Breast epithelium (tissue), 4 donors: ENCODE data around the gene RPSA. TPM values are rescaled to one million over a fixed set of nuclear protein-coding genes. Genes with fewer than 3 reads are reported as not detected.
"Not testable (repeated sequence)": the region's sequence is repeated elsewhere in the genome, so short reads cannot be mapped to it uniquely, and the experiment has no call there.

Experiments
- DNase-seq, 2 donors: peaks; one replicate each; pipeline ENCODE4 v3.0.0-alpha.2; 2019; ENCODE audit warnings: low spot score in 2 of 2
- H3K27ac ChIP-seq, 2 donors: fragments of 200-600 bp; sonication (generic) in 1 of 2; one replicate each; pipeline ENCODE4 v1.5.1; 2016 to 2019; ENCODE audit warnings: mild to moderate bottlenecking in 1 of 2
- H3K27me3 ChIP-seq, 2 donors: fragments of 200-600 bp; sonication (generic) in 1 of 2; one replicate each; pipeline versions ENCODE4 v1.5.1 to v1.6.0; 2017 to 2019; ENCODE audit warnings: control low read depth in 1 of 2, mild to moderate bottlenecking in 1 of 2
- H3K36me3 ChIP-seq: fragments of 200-600 bp; one replicate; pipeline ENCODE4 v1.5.1; 2019
- H3K4me1 ChIP-seq, 2 donors: fragments of 200-600 bp; sonication (generic); one replicate each; pipeline ENCODE4 v1.5.1; 2016 to 2019; ENCODE audit warnings: control low read depth in 1 of 2
- H3K4me3 ChIP-seq, 3 donors: fragments of 200-600 bp; sonication (generic); 1 replicate in 2 of 3; 2 replicates in 1 of 3; pipeline ENCODE4 v1.5.1; 2016 to 2019; ENCODE audit warnings: mild to moderate bottlenecking in 3 of 3, moderate library complexity in 2 of 3
- H3K9me3 ChIP-seq, 2 donors: fragments of 200-600 bp; sonication (generic) in 1 of 2; one replicate each; pipeline ENCODE4 v1.5.1; 2016 to 2019; ENCODE audit warnings: control low read depth in 1 of 2
- POLR2A ChIP-seq: fragments of 450-650 bp; IDR thresholded peaks from one replicate; pipeline ENCODE4 v1.6.1; 2016; ENCODE audit warnings: antibody characterized with exemption, mild to moderate bottlenecking, moderate library complexity
- POLR2AphosphoS5 ChIP-seq, 3 donors: sonication (generic); formaldehyde crosslinking; IDR thresholded peaks; one replicate each; pipeline ENCODE4 v1.6.1; 2017; ENCODE audit warnings: antibody characterized with exemption in 3 of 3
- intact Hi-C: fragments of 100-400 bp; cut with DNase I; formaldehyde crosslinking; loops from one replicate; pipeline ENCODE4 v1.15.1; 2023; ENCODE audit warnings: low total_unique reads
- total RNA-seq, 3 donors: library from RNA; depleted of rRNA; stranded (reverse); fragments of >200 nt; gene quantifications; one replicate each; pipeline ENCODE4 v1.1.0, GENCODE V29; 2016
- TF ChIP-seq, protein P1 (sequence below), 3 donors: fragments of 450-650 bp; IDR thresholded peaks; one replicate each; pipeline ENCODE4 v1.5.1; 2016 to 2017; ENCODE audit warnings: antibody characterized with exemption in 3 of 3, mild to moderate bottlenecking in 3 of 3, moderate library complexity in 3 of 3

RPSA gene
- total RNA-seq, 3 donors from 2014 or later, result 852 to 1,731 (median 1,290) TPM

DNA sequence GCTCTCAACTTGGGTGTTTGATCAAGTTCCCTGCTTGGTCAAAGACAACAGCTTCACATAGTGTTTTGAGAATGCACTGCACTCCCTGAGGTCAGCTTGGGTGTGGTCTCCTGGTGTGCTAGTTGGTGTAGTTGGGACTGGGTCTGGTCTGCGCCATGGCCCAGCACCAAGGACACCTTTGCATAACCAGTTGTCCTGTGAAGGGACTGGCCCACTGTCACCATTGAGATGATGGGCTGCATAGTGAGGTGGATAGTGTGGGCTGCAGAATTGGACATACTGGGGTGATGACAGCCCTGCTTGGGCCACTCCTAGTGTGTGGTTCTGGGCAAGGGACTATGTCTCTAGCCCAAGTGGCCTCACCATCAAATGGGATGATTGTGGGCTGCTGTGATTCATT lies 9.5 kb downstream of the RPSA start:
- intact Hi-C loops, result no loop called here
- no peaks in the 10 kb centered on the region for H3K9me3 ChIP-seq

DNA sequence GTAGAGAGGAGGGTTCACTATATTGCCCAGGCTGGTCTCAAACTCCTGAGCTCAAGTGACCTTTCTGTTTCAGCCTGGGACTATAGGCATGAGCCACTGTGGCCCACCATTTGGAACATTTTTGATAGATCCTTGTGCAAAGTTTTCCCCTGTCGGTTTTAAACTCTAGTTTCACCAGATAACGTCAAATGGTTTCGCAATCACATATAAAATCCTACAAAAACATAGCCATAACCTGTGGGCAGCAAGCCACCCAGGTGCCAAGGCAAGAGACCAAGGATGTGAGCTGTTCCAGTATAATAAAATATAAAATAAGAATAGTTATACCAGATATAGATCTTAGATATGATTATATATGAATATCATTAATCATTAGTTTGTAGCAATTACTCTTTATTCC lies 10.5 kb downstream of the RPSA start:
- H3K9me3 ChIP-seq, H3K27me3 ChIP-seq, intact Hi-C loops, H3K27ac ChIP-seq, DNase-seq, H3K4me3 ChIP-seq, H3K36me3 ChIP-seq, H3K4me1 ChIP-seq: not testable (repeated sequence)

More for the DNA sequence above, 9.5 kb downstream of the RPSA start:
- no peak overlapping the region for H3K27ac ChIP-seq
- no peak for TF ChIP-seq POLR2AphosphoS5 (IDR thresholded peaks at IDR 0.05)
- TF ChIP-seq, protein P1, sequence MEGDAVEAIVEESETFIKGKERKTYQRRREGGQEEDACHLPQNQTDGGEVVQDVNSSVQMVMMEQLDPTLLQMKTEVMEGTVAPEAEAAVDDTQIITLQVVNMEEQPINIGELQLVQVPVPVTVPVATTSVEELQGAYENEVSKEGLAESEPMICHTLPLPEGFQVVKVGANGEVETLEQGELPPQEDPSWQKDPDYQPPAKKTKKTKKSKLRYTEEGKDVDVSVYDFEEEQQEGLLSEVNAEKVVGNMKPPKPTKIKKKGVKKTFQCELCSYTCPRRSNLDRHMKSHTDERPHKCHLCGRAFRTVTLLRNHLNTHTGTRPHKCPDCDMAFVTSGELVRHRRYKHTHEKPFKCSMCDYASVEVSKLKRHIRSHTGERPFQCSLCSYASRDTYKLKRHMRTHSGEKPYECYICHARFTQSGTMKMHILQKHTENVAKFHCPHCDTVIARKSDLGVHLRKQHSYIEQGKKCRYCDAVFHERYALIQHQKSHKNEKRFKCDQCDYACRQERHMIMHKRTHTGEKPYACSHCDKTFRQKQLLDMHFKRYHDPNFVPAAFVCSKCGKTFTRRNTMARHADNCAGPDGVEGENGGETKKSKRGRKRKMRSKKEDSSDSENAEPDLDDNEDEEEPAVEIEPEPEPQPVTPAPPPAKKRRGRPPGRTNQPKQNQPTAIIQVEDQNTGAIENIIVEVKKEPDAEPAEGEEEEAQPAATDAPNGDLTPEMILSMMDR (IDR thresholded peaks at IDR 0.05), result no peak
- TF ChIP-seq POLR2A, result no peak
- DNase-seq, result no peak
- no peak overlapping the region for H3K4me3 ChIP-seq
- no peaks in the 10 kb centered on the region for H3K27me3 ChIP-seq
- H3K36me3 ChIP-seq, result no peaks in the 10 kb centered on the region
- no peaks in the 10 kb centered on the region for H3K4me1 ChIP-seq

DNA sequence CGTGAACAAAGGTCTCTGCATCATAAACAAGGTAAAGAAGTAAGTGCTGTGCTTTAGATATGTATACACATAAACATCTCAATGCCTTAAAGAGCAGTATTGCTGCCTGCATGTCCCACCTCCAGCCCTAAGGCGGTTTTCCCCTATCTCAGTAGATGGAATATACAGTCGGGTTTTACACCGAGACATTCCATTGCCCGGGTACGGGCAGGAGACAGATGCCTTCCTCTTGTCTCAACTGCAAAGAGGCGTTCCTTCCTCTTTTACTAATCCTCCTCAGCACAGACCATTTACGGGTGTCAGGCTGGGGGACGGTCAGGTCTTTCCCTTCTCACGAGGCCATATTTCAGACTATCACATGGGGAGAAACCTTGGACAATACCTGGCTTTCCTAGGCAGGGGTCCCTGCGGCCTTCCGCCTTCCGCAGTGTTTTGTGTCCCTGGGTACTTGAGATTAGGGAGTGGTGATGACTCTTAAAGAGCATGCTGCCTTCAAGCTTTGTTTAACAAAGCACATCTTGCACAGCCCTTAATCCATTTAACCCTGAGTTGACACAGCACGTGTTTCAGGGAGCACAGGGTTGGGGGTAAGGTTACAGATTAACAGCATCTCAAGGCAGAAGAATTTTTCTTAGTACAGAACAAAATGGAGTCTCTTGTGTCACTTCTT lies 12.2 kb downstream of the RPSA start:
- H3K27ac ChIP-seq, H3K9me3 ChIP-seq, H3K36me3 ChIP-seq, intact Hi-C loops, H3K4me3 ChIP-seq, H3K4me1 ChIP-seq, H3K27me3 ChIP-seq, DNase-seq: not testable (repeated sequence)

DNA sequence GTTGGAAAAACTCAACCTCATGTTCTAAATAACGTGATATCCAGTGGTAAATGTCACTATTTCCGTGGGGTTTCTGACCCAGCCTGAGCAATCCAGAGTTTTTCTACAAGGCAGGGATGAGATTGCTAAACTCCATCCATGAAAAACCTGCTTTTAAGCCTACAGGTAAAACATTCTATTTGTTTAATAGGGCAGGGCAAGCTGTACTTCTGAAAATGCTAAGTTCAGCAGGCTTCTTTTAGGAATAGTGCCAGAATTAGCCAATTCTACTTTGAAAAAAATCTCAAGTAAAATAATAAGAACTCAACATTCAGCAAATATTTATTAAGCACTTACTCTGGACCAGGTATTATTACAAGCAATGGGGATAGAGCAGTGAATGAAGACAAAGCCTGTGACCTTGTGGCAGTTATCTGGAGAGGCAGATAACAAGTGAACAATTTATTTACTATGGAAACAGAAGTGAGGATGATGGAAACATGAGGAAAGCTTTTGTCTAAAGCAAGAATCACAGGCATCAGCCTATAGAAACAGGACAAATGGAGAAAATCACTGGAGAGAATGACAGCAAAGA lies 13.3 kb downstream of the RPSA start:
- DNase-seq, result no peak
- no peaks in the 10 kb centered on the region for H3K9me3 ChIP-seq
- H3K27ac ChIP-seq, result no peak overlapping the region
- no peaks in the 10 kb centered on the region for H3K4me1 ChIP-seq
- TF ChIP-seq, protein P1 (IDR thresholded peaks at IDR 0.05), result no peak
- TF ChIP-seq POLR2A, result no peak
- TF ChIP-seq POLR2AphosphoS5 (IDR thresholded peaks at IDR 0.05), result no peak
- intact Hi-C loops, result no loop called here
- H3K4me3 ChIP-seq, result no peak overlapping the region
- H3K36me3 ChIP-seq, result no peaks in the 10 kb centered on the region
- H3K27me3 ChIP-seq, result no peaks in the 10 kb centered on the region

DNA sequence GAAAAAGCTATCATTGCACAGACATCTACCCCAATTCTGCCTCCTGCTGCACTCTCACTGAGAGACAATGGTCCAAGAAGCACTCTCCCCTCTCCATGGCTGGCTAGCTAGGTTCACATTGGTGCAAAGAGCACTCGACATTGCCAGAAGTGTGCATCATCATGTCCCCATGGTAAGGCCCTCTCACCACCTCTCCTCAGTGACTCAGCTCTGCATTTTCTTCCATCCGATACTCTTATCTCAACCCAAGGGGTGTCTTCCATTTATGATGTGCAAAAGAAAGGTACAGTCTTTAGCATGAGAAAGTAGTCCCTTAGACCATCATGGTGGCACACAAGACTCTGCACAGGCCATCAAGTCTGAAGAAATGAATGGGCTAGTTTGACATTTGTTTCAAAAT lies 14.0 kb downstream of the RPSA start:
- Histone ChIP-seq H3K4me1 (no peaks in the 10 kb centered on the region), H3K9me3 (no peaks in the 10 kb centered on the region), H3K36me3 (no peaks in the 10 kb centered on the region), H3K4me3 (no peak overlapping the region), H3K27me3 (no peaks in the 10 kb centered on the region), H3K27ac (no peak overlapping the region)
- intact Hi-C loops, result no loop called here
- TF ChIP-seq POLR2AphosphoS5 (IDR thresholded peaks at IDR 0.05) (no peak), POLR2A (no peak)
- TF ChIP-seq, protein P1 (IDR thresholded peaks at IDR 0.05), result no peak
- no peak for DNase-seq

DNA sequence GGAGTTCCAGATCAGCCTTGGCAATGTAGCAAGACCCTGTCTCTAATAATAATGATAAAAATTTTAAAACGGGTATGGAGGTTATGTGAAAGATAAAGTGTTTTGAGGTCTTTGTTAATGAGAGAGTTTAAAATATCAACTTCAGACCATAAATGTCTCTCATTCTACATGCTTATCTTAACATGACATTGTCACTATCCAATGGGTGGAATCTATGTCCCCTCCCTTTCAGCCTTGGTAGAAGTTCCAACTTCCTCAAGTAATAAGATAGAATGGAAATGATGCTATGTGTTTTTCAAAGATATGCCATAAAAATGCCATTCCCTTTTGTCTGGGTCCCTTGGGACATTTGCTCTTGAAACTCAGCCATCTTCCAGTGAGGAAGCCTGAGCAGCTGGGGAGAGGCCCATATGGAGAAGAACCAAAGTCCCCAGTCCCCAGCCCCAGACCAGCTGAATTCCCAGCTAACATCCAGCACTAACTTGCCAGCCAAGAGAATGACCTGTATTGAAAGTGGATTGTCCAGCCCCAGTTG lies 17.0 kb downstream of the RPSA start:
- intact Hi-C loops, result no loop called here
- no peak for DNase-seq
- Histone ChIP-seq H3K27ac (no peak overlapping the region), H3K4me1 (no peaks in the 10 kb centered on the region), H3K36me3 (no peaks in the 10 kb centered on the region), H3K27me3 (no peaks in the 10 kb centered on the region), H3K4me3 (no peak overlapping the region), H3K9me3 (no peaks in the 10 kb centered on the region)
- TF ChIP-seq, protein P1 (IDR thresholded peaks at IDR 0.05), result no peak
- TF ChIP-seq POLR2AphosphoS5 (IDR thresholded peaks at IDR 0.05) (no peak), POLR2A (no peak)
